C1 segment of cervical spinal cord (tissue), 14 donors: ENCODE data around the gene COTL1.
"Not testable (repeated sequence)": the region's sequence is repeated elsewhere in the genome, so short reads cannot be mapped to it uniquely, and the experiment has no call there.

Experiments used
- DNase-seq, 14 donors: peaks; one replicate each; lab custom pipeline; 2025; lab: John Stamatoyannopoulos, UW

The COTL1 gene

GRCh38 chr16:84572096-84572495, 45.8 kb downstream of the COTL1 start:
- peak in 1 of 14 donors; percentile 33 for DNase-seq

DNA sequence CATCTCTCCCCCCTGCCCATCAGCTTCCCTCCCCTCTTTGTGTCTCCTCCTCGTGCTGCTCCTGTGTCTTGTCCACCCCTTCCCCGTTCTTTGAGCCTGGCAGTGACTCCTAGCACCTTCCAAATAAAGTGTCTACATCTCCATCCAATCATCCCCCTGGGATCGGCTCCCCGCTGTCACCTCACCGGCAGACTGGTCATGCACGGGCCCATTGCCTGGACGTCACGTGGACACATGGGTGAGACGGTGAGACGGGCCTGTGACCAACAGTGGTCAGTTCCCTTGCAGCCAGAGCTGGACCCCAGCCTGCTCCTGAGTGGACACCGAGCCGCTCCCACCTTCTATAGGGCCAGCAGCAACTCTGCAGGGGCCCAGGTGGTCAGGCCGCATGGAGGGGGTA, 46.4 kb downstream of the COTL1 start:
- DNase-seq = peak in 1 of 14 donors; percentile 29

DNA sequence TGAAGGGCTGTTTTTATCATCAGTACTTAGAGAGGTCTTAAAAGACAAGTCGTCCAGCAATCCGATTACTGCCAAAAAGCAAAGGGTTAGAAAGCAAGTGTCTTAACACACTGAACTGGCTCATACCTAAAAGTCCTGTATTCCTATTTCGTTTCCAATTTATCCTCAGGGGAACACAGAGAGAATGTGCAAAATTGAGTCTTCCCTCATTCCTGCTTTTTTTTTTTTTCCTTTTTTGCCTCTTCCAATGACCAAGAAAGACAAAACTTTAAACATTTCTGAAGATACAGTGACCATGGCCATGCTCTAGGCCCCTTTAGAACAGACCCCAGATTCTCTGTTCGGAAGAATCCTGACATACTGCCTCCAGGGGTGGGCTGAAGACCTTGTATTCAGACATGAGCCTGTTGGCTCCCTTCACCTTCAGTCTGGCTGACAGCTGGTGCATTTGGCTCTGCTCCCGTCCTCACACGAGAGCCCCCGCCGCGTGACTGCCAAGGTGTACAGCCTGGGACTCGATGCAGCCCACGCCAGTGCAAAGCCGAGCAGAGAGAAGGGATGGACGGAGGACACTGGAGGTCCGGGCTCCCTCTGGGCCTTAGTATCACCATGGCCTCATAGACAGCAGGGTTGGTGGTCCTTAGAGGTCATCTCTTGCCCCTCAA, 47.0 kb downstream of the COTL1 start:
- peak in 1 of 14 donors; percentile 68 for DNase-seq

DNA sequence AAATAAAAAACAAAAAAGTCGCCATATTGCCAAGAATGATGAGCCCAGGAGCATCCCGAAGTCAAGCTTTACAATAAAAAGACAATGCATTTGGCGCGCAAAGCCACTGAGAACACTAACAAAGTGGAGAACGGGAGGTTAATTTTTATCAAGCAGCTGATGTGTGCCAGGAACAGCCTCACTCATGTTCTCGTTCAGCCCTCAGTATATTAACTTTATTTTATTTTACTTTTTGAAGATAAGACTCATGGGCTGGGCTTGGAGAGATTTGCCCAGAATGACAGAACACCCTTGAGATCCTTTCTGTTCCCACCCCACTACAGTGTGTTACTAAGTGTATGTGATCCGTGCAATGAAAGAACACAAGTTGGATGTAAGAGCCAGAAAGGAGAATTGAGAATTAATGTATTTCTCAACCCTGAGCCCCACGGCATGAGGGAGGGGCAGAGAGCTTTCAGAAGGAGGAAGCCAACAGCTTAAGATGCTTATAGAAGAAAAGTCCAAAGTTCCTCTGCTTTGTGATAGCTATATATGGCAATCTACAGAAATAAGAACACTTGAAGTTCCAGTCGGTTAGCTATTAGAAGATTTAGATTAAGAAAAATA, 48.4 kb downstream of the COTL1 start:
- peak in 1 of 14 donors; percentile 31 for DNase-seq

- no peak for DNase-seq
These were observed 49.8 kb downstream of the COTL1 start for GRCh38 chr16:84568066-84568465.

- no peak for DNase-seq
These were observed 50.5 kb downstream of the COTL1 start for GRCh38 chr16:84567286-84567962.

GRCh38 chr16:84566545-84567257, 51.2 kb downstream of the COTL1 start:
- no peak for DNase-seq

- DNase-seq = no peak
These were observed 52.0 kb downstream of the COTL1 start for GRCh38 chr16:84565669-84566495.

GRCh38 chr16:84563786-84564420, 54.0 kb downstream of the COTL1 start:
- no peak for DNase-seq

GRCh38 chr16:84563064-84563715, 54.7 kb downstream of the COTL1 start:
- DNase-seq = no peak

DNA sequence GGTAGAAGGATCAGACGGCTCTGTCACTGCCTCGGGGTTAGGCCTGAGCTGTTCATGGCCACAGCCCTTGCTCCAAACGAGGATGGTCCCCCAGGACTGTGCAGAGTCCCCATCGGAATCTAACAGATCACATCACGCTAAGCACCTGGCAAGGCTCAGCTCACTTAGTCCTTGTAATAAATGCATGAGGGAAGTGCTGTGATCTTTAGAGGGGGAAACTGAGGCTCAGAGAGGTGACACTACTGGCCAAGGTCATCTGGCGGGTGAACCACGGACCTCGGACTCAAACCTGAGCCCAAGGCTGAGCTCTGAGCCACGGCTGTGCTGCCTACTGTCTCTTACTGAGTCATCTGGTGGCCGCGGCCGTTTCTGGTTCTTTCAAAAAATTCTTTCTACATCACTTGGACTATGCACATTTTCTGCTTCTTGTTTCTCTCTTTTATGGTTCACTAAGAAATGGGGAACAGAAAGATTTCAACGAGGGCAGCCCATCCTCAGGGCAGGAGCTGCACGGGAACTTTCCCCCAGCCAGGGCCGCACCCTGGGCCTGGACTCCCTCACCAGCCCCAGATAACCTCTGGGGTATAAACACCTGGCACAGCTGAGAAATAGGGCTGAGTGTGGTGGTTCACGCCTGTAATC, 55.6 kb downstream of the COTL1 start:
- DNase-seq = no peak

GRCh38 chr16:84561291-84561690, 56.6 kb downstream of the COTL1 start:
- DNase-seq = no peak

GRCh38 chr16:84560269-84560668, 57.6 kb downstream of the COTL1 start:
- peak in 1 of 14 donors; percentile 11 for DNase-seq

GRCh38 chr16:84559311-84559932, 58.5 kb downstream of the COTL1 start:
- no peak for DNase-seq

- DNase-seq = not testable (repeated sequence)
These were observed 59.0 kb downstream of the COTL1 start for GRCh38 chr16:84558850-84559249.

DNA sequence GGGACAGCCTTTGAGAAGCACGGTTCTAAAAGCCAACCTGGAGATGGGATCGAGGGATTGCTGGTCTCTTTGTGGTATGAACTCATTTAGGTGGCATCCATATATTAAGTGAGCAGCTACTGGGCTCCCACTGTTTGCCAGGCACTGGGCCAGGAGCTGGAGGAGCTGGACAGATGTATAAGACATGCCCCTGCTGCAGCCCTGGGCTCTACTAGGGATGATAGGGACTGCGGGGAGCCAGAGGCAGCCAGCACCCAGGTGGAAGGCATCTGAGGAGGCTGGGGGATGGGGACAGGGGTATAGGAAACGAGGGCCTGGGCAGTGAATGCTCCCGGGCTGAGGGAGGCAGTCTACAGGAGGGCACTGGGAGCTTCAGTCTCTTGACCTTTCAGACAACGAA, 60.4 kb downstream of the COTL1 start:
- DNase-seq = no peak

DNA sequence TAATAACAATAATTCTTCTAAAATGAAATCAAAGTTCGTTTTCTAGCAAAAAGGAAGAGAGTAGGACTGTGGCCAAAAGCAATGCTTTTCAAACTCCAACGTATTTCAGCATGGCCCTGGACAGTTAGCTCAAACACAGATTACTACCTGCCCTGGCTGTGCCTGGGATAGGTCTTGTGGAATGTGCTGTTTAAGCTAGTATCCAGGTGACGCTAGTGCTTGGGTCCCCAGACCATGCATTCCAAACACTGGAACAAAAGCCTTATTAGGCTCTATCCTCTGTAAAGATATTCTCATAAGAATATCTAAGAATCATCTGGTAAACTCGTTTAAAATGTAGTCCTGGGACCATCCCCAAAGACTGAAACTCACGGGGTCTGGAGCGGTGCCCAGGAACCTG, 60.8 kb downstream of the COTL1 start:
- DNase-seq = no peak

DNA sequence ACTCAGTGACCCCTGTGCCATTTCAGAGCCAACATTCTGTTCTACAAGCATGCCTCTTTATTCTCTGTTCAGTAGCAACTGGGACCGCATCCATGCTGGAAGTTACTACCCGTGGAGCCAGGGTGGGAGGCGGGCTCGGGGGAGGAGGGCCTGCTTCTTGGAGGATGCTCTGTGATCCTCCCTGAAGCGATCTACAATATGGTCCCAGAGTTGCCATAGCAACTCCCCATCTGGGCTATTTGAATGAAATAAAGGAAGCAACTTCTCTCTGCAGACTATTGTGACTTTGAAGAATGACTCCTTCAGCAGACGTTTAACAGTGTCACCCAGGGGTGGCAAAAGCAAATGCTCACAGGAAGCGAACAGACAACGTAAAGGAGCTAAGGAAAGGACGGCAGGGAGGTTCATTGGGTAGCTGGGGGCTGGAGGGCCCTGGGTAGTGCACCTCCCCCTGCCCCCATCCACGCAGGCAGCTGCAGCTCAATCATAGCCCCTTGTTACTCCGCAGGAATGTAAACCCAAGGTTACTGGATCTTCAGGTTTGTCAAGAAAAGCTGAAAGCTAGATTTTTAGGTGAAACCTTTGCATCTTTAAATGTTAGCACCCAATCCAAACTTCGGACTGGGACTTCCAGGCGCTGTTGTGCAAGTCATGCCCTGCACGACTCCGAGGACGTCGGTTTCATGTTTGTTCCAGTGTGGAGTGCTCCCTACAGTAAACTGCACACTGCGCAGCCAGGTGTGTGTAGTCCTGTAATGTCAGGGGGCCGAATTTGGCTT, 62.3 kb downstream of the COTL1 start:
- peak in 6 of 14 donors; percentile 9 to 57 (median 32) for DNase-seq
